ENCODE measurements around the gene DAB2IP.
"Not testable (repeated sequence)": the region's sequence is repeated elsewhere in the genome, so short reads cannot be mapped to it uniquely, and the experiment has no call there.

DAB2IP gene

GRCh38 chr9:121788686-121789366 lies 137.4 kb downstream of the DAB2IP start:
- no peak overlapping the region for H3K4me3 ChIP-seq (ENCODE audit: low read length)
- DNase-seq (ENCODE audit: low read depth, low spot score) = no peak

- DNase-seq (ENCODE audit: low read depth, low spot score) = no peak
Observed at GRCh38 chr9:121790841-121791240, 139.4 kb downstream of the DAB2IP start.

GRCh38 chr9:121792476-121792875 lies 141.0 kb downstream of the DAB2IP start:
- DNase-seq (ENCODE audit: low read depth, low spot score); H3K4me3 ChIP-seq (ENCODE audit: low read length): not testable (repeated sequence)

More at GRCh38 chr9:121790841-121791240, 139.4 kb downstream of the DAB2IP start:
- H3K4me3 ChIP-seq (ENCODE audit: low read length) = no peak overlapping the region

GRCh38 chr9:121794334-121794733 lies 142.9 kb downstream of the DAB2IP start:
- not testable (repeated sequence) for H3K4me3 ChIP-seq (ENCODE audit: low read length); DNase-seq (ENCODE audit: low read depth, low spot score)

GRCh38 chr9:121797081-121797480 lies 145.6 kb downstream of the DAB2IP start:
- H3K4me3 ChIP-seq (ENCODE audit: low read length) = no peak overlapping the region
- no peak for DNase-seq (ENCODE audit: low read depth, low spot score)

- H3K4me3 ChIP-seq (ENCODE audit: low read length) = no peak overlapping the region
- no peak for DNase-seq (ENCODE audit: low read depth, low spot score)
Observed at GRCh38 chr9:121798941-121799340, 147.5 kb downstream of the DAB2IP start.

- H3K4me3 ChIP-seq (ENCODE audit: low read length) = no peak overlapping the region
Observed at GRCh38 chr9:121800376-121800775, 148.9 kb downstream of the DAB2IP start.

GRCh38 chr9:121801579-121801978 lies 150.1 kb downstream of the DAB2IP start:
- DNase-seq (ENCODE audit: low read depth, low spot score) = no peak
- H3K4me3 ChIP-seq (ENCODE audit: low read length) = no peak overlapping the region

More at GRCh38 chr9:121800376-121800775, 148.9 kb downstream of the DAB2IP start:
- no peak for DNase-seq (ENCODE audit: low read depth, low spot score)

GRCh38 chr9:121802753-121803152 lies 151.3 kb downstream of the DAB2IP start:
- no peak overlapping the region for H3K4me3 ChIP-seq (ENCODE audit: low read length)
- no peak for DNase-seq (ENCODE audit: low read depth, low spot score)

GRCh38 chr9:121807069-121807822 lies 155.8 kb downstream of the DAB2IP start:
- no peak overlapping the region for H3K4me3 ChIP-seq (ENCODE audit: low read length)
- DNase-seq (ENCODE audit: low read depth, low spot score) = no peak

GRCh38 chr9:121807823-121808278 lies 156.4 kb downstream of the DAB2IP start:
- DNase-seq (ENCODE audit: low read depth, low spot score) = no peak
- H3K4me3 ChIP-seq (ENCODE audit: low read length) = no peak overlapping the region

- DNase-seq (ENCODE audit: low read depth, low spot score) = no peak
- no peak overlapping the region for H3K4me3 ChIP-seq (ENCODE audit: low read length)
Observed at GRCh38 chr9:121808781-121809180, 157.3 kb downstream of the DAB2IP start.

- no peak overlapping the region for H3K4me3 ChIP-seq (ENCODE audit: low read length)
- DNase-seq (ENCODE audit: low read depth, low spot score) = no peak
Observed at GRCh38 chr9:121809356-121810050, 158.1 kb downstream of the DAB2IP start.

GRCh38 chr9:121810489-121810888 lies 159.1 kb downstream of the DAB2IP start:
- DNase-seq (ENCODE audit: low read depth, low spot score) = no peak
- no peak overlapping the region for H3K4me3 ChIP-seq (ENCODE audit: low read length)

GRCh38 chr9:121811140-121811539 lies 159.7 kb downstream of the DAB2IP start:
- no peak for DNase-seq (ENCODE audit: low read depth, low spot score)
- H3K4me3 ChIP-seq (ENCODE audit: low read length) = no peak overlapping the region

- no peak overlapping the region for H3K4me3 ChIP-seq (ENCODE audit: low read length)
- no peak for DNase-seq (ENCODE audit: low read depth, low spot score)
Observed at GRCh38 chr9:121811751-121812150, 160.3 kb downstream of the DAB2IP start.

GRCh38 chr9:121812159-121812735 lies 160.8 kb downstream of the DAB2IP start:
- no peak overlapping the region for H3K4me3 ChIP-seq (ENCODE audit: low read length)
- no peak for DNase-seq (ENCODE audit: low read depth, low spot score)

GRCh38 chr9:121813519-121814210 lies 162.2 kb downstream of the DAB2IP start:
- no peak for DNase-seq (ENCODE audit: low read depth, low spot score)
- no peak overlapping the region for H3K4me3 ChIP-seq (ENCODE audit: low read length)

GRCh38 chr9:121814594-121814993 lies 163.2 kb downstream of the DAB2IP start:
- DNase-seq (ENCODE audit: low read depth, low spot score) = no peak
- H3K4me3 ChIP-seq (ENCODE audit: low read length) = no peak overlapping the region
